Skeletal muscle tissue (tissue), 4 donors: ENCODE results near the gene GTF3C5. TPM values are rescaled to one million over a fixed set of nuclear protein-coding genes. Genes with fewer than 3 reads are reported as not detected.

Experiments used
- H3K27ac ChIP-seq: one replicate; pipeline ENCODE4 v1.7.0; 2013; ENCODE audit warnings: mild to moderate bottlenecking, low read depth, low read length, inconsistent platforms
- H3K27me3 ChIP-seq, 3 donors: one replicate each; pipeline ENCODE4 v1.7.0; 2013; ENCODE audit warnings: low read length in 3 of 3; ENCODE audit not compliant: control insufficient read depth in 3 of 3, insufficient read depth in 3 of 3
- H3K36me3 ChIP-seq, 3 donors: one replicate each; pipeline ENCODE4 v1.7.0; 2013; ENCODE audit warnings: low read length in 3 of 3; ENCODE audit not compliant: control insufficient read depth in 3 of 3, insufficient read depth in 3 of 3
- H3K4me1 ChIP-seq, 3 donors: one replicate each; pipeline ENCODE4 v1.7.0; 2013; ENCODE audit warnings: low read length in 3 of 3, mild to moderate bottlenecking in 3 of 3; ENCODE audit not compliant: control insufficient read depth in 3 of 3, insufficient read depth in 3 of 3
- H3K4me3 ChIP-seq, 3 donors: one replicate each; pipeline ENCODE4 v1.7.0; 2013; ENCODE audit warnings: low read length in 3 of 3
- H3K9ac ChIP-seq, 3 donors: one replicate each; pipeline ENCODE4 v1.7.0; 2013; ENCODE audit warnings: low read length in 3 of 3, mild to moderate bottlenecking in 3 of 3, moderate library complexity in 2 of 3, low read depth in 1 of 3
- H3K9me3 ChIP-seq, 3 donors: one replicate each; pipeline ENCODE4 v1.7.0; 2013; ENCODE audit warnings: low read length in 3 of 3; ENCODE audit not compliant: control insufficient read depth in 3 of 3
- total RNA-seq: library from RNA; depleted of rRNA; stranded (reverse); fragments of >200 nt; gene quantifications from one replicate; pipeline ENCODE4 v1.2.3, GENCODE V29; 2014
- donor health status: Osteomylitis.

Gene GTF3C5, protein sequence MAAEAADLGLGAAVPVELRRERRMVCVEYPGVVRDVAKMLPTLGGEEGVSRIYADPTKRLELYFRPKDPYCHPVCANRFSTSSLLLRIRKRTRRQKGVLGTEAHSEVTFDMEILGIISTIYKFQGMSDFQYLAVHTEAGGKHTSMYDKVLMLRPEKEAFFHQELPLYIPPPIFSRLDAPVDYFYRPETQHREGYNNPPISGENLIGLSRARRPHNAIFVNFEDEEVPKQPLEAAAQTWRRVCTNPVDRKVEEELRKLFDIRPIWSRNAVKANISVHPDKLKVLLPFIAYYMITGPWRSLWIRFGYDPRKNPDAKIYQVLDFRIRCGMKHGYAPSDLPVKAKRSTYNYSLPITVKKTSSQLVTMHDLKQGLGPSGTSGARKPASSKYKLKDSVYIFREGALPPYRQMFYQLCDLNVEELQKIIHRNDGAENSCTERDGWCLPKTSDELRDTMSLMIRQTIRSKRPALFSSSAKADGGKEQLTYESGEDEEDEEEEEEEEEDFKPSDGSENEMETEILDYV
- total RNA-seq, result 28.2 TPM

DNA sequence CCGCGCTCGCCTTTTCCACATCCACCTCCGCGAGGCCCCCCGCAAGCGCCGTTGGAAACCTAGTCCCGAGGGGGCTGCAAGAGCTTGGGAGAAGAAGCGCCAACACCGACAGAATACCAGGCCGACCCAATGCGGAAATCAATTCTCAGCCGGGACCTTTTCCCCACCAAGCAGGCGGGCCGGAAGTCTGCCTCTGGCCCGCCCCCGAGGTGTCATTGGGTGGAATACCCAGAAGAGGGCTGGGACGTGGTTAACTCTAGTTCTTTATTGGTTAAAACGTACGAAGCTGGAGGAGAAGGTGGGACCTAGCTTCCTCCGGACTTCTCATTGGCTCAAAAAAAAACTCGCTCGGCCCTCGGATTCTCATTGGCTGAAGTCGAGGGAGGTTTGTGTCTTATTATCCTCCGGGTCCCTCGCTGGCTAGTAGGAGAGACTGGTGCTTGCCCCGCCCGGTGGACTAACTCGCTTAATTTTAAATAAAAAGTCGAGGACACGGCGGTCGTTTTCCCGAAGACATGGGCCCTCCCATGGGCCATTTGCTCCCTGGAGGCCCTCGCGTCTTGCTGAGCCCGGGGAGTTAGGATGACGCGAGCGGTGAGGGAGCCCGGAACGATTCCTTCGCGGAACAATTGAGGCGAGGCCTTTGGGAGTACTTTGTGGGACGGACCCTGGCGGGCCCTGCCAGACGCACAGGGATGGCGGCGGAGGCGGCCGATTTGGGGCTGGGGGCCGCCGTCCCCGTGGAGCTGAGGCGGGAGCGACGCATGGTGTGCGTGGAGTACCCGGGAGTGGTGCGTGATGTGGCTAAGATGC lies at the start of gene GTF3C5:
Gene GTF3C5, plus strand, starts transcription at position 681 of the 813 bp plus-strand sequence. Its CDS starts 15 bp downstream, at position 696.
- Histone ChIP-seq H3K27me3 (no peaks in the 10 kb centered on the region), H3K9ac (peak within 1 kb of the TSS; percentile 93 to 97 (median 96)), H3K4me1 (peaks cover 22 to 59% (median 34%) of the 10 kb centered on the region in 3 donors), H3K9me3 (no peaks in the 10 kb centered on the region), H3K4me3 (peak within 1 kb of the TSS; percentile 93 to 99 (median 93)), H3K36me3 (peaks cover 0 to 5% (median 3%) of the 10 kb centered on the region in 3 donors), H3K27ac (peak within 1 kb of the TSS; percentile 85)

- Histone ChIP-seq H3K4me3 (no peak overlapping the region), H3K27ac (no peak overlapping the region), H3K9ac (no peak overlapping the region), H3K4me1 (peaks cover 11 to 14% (median 12%) of the 10 kb centered on the region in 3 donors), H3K27me3 (peaks cover 30 to 47% (median 34%) of the 10 kb centered on the region in 3 donors), H3K36me3 (no peaks in the 10 kb centered on the region), H3K9me3 (no peaks in the 10 kb centered on the region)
Measured at GRCh38 chr9:132982458-132982857, 48.3 kb upstream of the GTF3C5 start.

DNA sequence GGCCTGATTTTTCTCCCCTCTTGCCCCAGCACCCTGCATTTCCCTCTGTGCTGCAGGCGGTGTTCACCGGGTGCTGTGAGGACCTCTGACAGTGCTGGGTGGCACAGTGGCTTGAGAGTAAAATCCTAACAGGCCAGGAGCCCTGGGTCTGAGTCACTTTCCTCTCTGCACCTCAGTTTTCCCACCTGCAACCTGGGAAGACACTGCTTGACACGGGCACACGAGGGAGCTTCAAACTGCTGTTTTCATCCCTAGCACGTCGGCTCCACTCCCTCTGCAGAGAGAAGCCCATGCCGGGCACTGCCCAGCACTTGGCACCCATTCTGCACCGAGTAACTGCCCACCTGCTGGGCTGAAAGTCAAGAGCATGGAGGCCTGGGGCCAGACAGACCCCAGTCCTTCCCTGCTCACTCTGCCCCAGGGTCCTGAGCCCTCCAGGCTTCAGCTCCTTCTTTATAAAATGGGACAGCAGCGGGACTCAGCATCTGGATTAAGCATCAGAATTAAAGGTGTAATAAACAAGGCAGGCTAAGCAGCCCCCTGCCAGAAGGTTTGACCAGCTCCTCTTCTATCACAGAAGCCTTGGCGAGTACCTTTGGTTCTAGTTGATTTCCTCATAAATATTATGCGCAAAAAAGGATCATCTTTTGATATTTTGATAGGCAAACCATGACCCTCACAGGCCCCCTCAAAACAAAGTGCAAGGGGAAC lies 47.2 kb upstream of the GTF3C5 start:
- Histone ChIP-seq H3K27me3 (peaks cover 29 to 46% (median 31%) of the 10 kb centered on the region in 3 donors), H3K9ac (no peak overlapping the region), H3K4me1 (peaks cover 11 to 14% (median 12%) of the 10 kb centered on the region in 3 donors), H3K4me3 (no peak overlapping the region), H3K36me3 (no peaks in the 10 kb centered on the region), H3K27ac (no peak overlapping the region), H3K9me3 (no peaks in the 10 kb centered on the region)

- Histone ChIP-seq H3K27me3 (peaks cover 23 to 42% (median 30%) of the 10 kb centered on the region in 3 donors), H3K9ac (no peak overlapping the region), H3K4me1 (peaks cover 11 to 14% (median 11%) of the 10 kb centered on the region in 3 donors), H3K9me3 (no peaks in the 10 kb centered on the region), H3K36me3 (no peaks in the 10 kb centered on the region), H3K4me3 (no peak overlapping the region), H3K27ac (no peak overlapping the region)
Measured at GRCh38 chr9:132984202-132985070, 46.4 kb upstream of the GTF3C5 start.

DNA sequence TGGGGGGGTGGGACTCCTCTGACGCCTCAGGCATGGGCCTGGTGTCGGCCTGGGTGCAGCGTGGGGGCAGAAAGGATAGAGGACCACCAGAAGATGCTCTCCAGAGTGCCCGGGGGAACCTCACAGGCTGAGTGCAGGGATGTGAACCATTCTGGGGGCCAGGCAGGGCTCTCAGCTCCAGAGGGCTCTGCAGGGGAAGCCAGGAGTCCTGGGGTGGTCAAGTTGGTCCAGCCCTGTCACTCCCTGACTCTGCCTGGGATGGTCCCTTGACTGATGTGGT lies 45.8 kb upstream of the GTF3C5 start:
- Histone ChIP-seq H3K4me1 (peaks cover 9 to 14% (median 11%) of the 10 kb centered on the region in 3 donors), H3K9me3 (no peaks in the 10 kb centered on the region), H3K4me3 (no peak overlapping the region), H3K27ac (no peak overlapping the region), H3K9ac (no peak overlapping the region), H3K36me3 (no peaks in the 10 kb centered on the region), H3K27me3 (peaks cover 18 to 41% (median 25%) of the 10 kb centered on the region in 3 donors)

DNA sequence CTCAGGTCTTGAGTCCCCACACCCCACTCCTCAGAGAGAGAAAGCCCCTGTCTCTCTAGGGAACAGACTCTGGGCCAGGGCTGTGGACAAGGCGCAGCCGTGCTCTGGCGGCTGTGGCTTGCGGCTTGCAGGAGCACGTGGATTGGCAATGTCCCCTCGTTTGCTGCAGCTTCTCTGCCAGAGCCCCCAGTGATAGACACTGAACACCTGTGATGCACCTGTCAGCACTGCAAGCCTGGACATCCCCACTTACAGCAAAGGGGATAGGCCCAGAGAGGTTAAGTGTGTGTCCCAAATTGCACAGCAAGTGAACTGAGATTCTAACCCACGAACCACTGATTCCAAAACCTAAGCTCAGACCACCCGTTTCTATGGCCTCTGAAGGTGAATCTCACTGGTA lies 45.3 kb upstream of the GTF3C5 start:
- H3K9me3 ChIP-seq, result no peaks in the 10 kb centered on the region
- peaks cover 18 to 41% (median 27%) of the 10 kb centered on the region in 3 donors for H3K27me3 ChIP-seq
- no peak overlapping the region for H3K4me3 ChIP-seq
- no peaks in the 10 kb centered on the region for H3K36me3 ChIP-seq
- H3K9ac ChIP-seq, result no peak overlapping the region
- peaks cover 9 to 14% (median 11%) of the 10 kb centered on the region in 3 donors for H3K4me1 ChIP-seq
- no peak overlapping the region for H3K27ac ChIP-seq

DNA sequence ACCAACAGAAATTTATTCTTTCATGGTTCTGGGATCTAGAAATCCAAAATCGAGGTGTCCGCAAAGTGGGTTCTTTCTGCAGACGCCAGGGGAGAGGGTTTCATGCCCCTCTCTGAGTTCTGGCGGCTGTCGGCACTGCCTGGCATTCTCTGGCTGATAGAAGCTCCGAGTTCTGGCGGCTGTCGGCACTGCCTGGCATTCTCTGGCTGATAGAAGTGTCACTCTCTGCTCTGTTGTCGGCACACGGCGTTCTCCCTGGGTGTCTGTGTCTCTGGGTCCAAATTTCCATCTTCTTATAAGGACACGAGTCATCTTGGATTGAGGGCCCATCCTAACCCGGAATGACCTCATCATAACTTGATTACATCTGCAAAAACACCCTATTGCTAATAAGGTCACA lies 44.7 kb upstream of the GTF3C5 start:
- Histone ChIP-seq H3K27ac (no peak overlapping the region), H3K4me1 (peaks cover 9 to 14% (median 11%) of the 10 kb centered on the region in 3 donors), H3K4me3 (no peak overlapping the region), H3K27me3 (peaks cover 22 to 44% (median 33%) of the 10 kb centered on the region in 3 donors), H3K9me3 (no peaks in the 10 kb centered on the region), H3K9ac (no peak overlapping the region), H3K36me3 (no peaks in the 10 kb centered on the region)

DNA sequence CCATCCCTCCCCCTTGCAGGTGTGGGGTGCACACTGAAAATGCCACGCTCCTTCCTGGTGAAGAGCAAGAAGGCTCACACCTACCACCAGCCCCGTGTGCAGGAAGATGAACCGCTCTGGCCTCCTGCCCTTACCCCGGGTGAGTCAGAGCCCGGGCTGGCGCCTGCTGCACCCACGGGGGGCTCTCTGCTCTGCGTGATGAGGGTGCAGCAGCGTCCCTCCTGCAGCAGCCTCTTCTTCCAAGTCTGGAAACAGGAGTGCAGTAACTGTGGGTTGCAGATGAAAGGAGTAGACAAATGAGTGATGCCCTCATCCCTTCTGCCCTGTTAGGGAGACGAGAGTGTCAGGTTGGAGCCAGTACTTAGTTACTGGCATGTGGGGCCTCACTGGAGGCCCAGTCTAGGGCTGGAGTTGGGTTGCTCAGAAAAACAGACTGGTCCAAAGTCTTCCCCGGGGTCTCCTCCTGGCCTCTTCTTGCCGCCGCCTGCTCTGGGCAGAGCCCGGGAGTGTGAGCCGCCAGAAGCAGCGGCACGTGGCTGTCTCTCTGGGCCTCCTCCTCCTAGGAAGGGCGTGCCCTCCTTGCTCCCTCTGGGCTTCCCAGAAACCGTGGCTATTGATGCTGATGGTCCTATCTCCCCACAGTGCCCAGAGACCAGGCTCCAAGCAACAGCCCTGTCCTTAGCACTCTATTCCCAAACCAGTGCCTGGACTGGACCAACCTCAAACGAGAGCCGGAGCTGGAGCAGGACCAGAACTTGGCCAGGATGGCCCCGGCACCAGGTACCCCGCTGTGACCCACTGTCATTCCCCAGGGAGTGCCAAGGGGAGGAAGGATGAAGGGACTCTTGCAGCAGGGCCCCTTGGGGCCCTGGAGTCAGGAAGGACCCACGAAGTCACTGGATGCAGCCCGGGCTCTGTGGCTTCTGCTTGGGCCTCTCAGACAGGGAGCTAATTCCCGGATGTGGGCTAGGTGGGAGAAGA lies 43.9 kb upstream of the GTF3C5 start:
- Histone ChIP-seq H3K4me3 (no peak overlapping the region), H3K36me3 (no peaks in the 10 kb centered on the region), H3K27me3 (peaks cover 30 to 51% (median 38%) of the 10 kb centered on the region in 3 donors), H3K4me1 (peaks cover 9 to 14% (median 11%) of the 10 kb centered on the region in 3 donors), H3K9ac (no peak overlapping the region), H3K27ac (no peak overlapping the region), H3K9me3 (no peaks in the 10 kb centered on the region)
